ENCODE measurements around the gene FNDC3A. TPM values are rescaled to one million over a fixed set of nuclear protein-coding genes. Genes with fewer than 3 reads are reported as not detected.
A peak's percentile ranks its signal among the peaks of the same experiment; 100 is the strongest.
"Not testable (repeated sequence)": the region's sequence is repeated elsewhere in the genome, so short reads cannot be mapped to it uniquely, and the experiment has no call there.

FNDC3A gene
- total and polyA plus RNA-seq, 12 donors = 11.3 to 30.3 (median 23.1) TPM

- ATAC-seq (no peak), DNase-seq (no peak)
- Histone ChIP-seq H3K27ac (no peak overlapping the region), H3K27me3 (no peaks in the 10 kb centered on the region), H3K9me3 (no peaks in the 10 kb centered on the region), H3K4me1 (peaks cover 0 to 11% (median 0%) of the 10 kb centered on the region in 9 donors), H3K4me3 (no peak overlapping the region), H3K36me3 (peaks cover 0 to 98% (median 19%) of the 10 kb centered on the region in 9 donors)
- no peak for TF ChIP-seq CTCF (IDR thresholded peaks at IDR 0.05)
- intact Hi-C loops (cut with DNase I) = no loop called here
Observed at GRCh38 chr13:49140910-49141611, 165.3 kb downstream of the FNDC3A start.

- WGBS, 2 donors = 29 to 47% methylated on average over 2 of the region's 2 CpGs
- intact Hi-C loops (cut with DNase I) = no loop called here
- peaks cover 0 to 34% (median 16%) of the 10 kb centered on the region in 11 donors for H3K9me3 ChIP-seq
- peaks cover 0 to 14% (median 11%) of the 10 kb centered on the region in 9 donors for H3K4me1 ChIP-seq
- peak overlapping the region in 8 of 10 donors; percentile 18 to 77 (median 57) for H3K27ac ChIP-seq
- H3K4me3 ChIP-seq = peak overlapping the region in 5 of 10 donors; percentile 15 to 39 (median 21)
- no peaks in the 10 kb centered on the region for H3K27me3 ChIP-seq
- peak in 1 of 2 donors; percentile 16 for DNase-seq
- TF ChIP-seq CTCF (IDR thresholded peaks at IDR 0.05) = no peak
- H3K36me3 ChIP-seq = peaks cover 0 to 91% (median 16%) of the 10 kb centered on the region in 9 donors
- peak in 5 of 8 donors; percentile 49 to 75 (median 61) for ATAC-seq
Observed at GRCh38 chr13:49146950-49147355, 171.2 kb downstream of the FNDC3A start.

DNA sequence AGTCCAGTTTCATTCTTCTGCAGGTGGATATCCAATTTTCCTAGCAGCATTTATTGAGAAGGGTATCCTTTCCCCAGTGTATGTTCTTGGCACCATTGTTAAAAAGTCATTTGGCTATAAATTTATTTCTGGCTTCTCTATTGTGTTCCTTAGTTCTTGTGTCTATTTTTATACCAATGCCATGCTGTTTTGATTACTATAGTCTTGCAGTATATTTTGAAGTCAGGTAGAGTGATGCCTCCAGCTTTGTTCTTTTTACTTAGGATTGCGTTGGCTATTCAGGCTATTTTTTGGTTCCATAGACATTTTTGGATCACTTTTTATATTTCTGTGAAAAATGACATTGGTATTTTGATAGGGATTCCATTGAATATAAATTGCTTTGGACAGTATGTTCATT lies 172.7 kb downstream of the FNDC3A start:
- DNase-seq (no peak), ATAC-seq (no peak)
- H3K27ac ChIP-seq = no peak overlapping the region
- H3K27me3 ChIP-seq = no peaks in the 10 kb centered on the region
- intact Hi-C loops (cut with DNase I) = no loop called here
- H3K4me3 ChIP-seq = no peak overlapping the region
- WGBS, 2 donors = 99 to 100% methylated on average over 1 of the region's 1 CpG
- H3K9me3 ChIP-seq = peaks cover 0 to 37% (median 16%) of the 10 kb centered on the region in 11 donors
- peaks cover 0 to 82% (median 16%) of the 10 kb centered on the region in 9 donors for H3K36me3 ChIP-seq
- no peak for TF ChIP-seq CTCF (IDR thresholded peaks at IDR 0.05)
- peaks cover 0 to 14% (median 11%) of the 10 kb centered on the region in 9 donors for H3K4me1 ChIP-seq

- peaks cover 0 to 28% (median 3%) of the 10 kb centered on the region in 9 donors for H3K36me3 ChIP-seq
- H3K27me3 ChIP-seq; H3K4me3 ChIP-seq; ATAC-seq; DNase-seq; H3K27ac ChIP-seq; H3K4me1 ChIP-seq; intact Hi-C loops (cut with DNase I): not testable (repeated sequence)
- H3K9me3 ChIP-seq = peaks cover 0 to 16% (median under 1%) of the 10 kb centered on the region in 11 donors
- 88 to 92% methylated on average over 29 to 35 of the region's 35 CpGs for WGBS, 2 donors
Observed at GRCh38 chr13:49157955-49158584, 182.4 kb downstream of the FNDC3A start.

DNA sequence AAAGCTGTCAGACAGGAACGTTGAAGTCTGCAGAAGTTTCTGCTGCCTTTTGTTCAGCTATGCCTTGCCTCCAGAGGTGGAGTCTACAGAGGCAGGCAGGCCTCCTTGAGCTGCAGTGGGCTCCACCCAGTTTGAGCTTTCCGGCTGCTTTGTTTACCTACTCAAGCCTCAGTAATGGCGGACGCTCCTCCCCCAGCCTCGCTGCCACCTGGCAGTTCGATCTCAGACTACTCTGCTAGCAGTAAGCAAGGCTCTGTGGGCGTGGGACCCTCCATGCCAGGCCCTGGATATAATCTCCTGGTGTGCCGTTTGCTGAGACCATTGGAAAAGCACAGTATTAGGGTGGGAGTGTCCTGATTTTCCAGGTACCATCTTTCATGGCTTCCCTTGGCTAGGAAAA lies 187.4 kb downstream of the FNDC3A start:
- Histone ChIP-seq H3K36me3 (peaks cover 0 to 71% (median 29%) of the 10 kb centered on the region in 9 donors), H3K9me3 (peaks cover 0 to 40% (median 21%) of the 10 kb centered on the region in 11 donors)
- H3K27ac ChIP-seq; H3K27me3 ChIP-seq; ATAC-seq; intact Hi-C loops (cut with DNase I); DNase-seq; H3K4me3 ChIP-seq; H3K4me1 ChIP-seq: not testable (repeated sequence)
- 97 to 98% methylated on average over 8 of the region's 8 CpGs for WGBS, 2 donors
